OCI-LY3 (cell line): ENCODE results near the gene ERG.

Source experiments
- EZH2phosphoT487 ChIP-seq: fragments of 200-600 bp; shearing (Covaris generic); IDR thresholded peaks from 2 replicates; pipeline ENCODE4 v1.6.1; 2018; ENCODE audit warnings: antibody characterized with exemption, mixed run types, low read depth
- TF ChIP-seq, protein P1 (sequence below): fragments of 200-600, 300-600 bp; sonication (generic); IDR thresholded peaks from 2 replicates; pipeline ENCODE4 v1.5.1; 2014; ENCODE audit warnings: antibody characterized with exemption, low read length, low read depth

DNA sequence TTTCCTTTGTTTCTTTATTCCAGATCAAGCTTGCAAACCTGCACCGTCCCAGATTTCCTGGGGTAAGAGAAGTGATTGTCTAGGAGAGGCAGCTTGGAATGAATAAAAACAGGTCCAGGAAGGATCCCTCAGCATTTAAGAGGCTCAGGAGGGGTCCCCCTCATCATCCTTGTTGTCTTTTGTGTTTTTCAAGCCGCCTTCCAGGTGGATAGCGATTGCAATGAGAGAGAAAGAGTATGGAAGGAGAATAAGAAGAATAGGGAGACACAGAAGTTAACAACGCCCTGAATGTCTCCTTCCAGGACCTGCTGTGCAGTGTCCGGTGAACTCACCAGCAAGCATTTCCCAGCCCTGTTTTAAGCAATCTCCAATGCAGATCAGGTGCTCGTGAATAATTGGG lies 8.5 kb downstream of the ERG start:
- TF ChIP-seq, protein P1, sequence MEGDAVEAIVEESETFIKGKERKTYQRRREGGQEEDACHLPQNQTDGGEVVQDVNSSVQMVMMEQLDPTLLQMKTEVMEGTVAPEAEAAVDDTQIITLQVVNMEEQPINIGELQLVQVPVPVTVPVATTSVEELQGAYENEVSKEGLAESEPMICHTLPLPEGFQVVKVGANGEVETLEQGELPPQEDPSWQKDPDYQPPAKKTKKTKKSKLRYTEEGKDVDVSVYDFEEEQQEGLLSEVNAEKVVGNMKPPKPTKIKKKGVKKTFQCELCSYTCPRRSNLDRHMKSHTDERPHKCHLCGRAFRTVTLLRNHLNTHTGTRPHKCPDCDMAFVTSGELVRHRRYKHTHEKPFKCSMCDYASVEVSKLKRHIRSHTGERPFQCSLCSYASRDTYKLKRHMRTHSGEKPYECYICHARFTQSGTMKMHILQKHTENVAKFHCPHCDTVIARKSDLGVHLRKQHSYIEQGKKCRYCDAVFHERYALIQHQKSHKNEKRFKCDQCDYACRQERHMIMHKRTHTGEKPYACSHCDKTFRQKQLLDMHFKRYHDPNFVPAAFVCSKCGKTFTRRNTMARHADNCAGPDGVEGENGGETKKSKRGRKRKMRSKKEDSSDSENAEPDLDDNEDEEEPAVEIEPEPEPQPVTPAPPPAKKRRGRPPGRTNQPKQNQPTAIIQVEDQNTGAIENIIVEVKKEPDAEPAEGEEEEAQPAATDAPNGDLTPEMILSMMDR, result no peak
- no peak for TF ChIP-seq EZH2phosphoT487
